ENCODE measurements around the gene AFAP1.

DNA sequence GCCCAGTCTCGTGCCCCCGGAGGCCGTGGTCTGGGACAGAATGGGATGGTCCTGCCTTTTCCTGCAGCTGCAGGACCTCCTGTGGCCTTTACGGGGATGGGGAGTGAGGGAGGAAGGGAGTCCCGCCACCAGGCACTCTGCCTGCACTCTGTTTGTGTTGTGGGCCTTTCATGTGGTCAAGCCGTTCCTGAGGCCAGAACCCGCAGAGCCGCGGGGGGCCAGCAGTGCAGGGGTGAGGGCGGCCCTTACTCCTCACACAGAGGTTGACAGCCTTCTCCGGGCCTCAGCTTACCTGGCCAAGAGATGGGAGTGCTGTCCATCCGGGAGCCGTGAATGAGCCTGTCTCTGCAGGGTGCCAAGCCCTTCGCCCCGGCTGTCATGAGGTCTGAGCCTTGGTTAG lies 230.7 kb downstream of the AFAP1 start:
- TF ChIP-seq, protein P1, sequence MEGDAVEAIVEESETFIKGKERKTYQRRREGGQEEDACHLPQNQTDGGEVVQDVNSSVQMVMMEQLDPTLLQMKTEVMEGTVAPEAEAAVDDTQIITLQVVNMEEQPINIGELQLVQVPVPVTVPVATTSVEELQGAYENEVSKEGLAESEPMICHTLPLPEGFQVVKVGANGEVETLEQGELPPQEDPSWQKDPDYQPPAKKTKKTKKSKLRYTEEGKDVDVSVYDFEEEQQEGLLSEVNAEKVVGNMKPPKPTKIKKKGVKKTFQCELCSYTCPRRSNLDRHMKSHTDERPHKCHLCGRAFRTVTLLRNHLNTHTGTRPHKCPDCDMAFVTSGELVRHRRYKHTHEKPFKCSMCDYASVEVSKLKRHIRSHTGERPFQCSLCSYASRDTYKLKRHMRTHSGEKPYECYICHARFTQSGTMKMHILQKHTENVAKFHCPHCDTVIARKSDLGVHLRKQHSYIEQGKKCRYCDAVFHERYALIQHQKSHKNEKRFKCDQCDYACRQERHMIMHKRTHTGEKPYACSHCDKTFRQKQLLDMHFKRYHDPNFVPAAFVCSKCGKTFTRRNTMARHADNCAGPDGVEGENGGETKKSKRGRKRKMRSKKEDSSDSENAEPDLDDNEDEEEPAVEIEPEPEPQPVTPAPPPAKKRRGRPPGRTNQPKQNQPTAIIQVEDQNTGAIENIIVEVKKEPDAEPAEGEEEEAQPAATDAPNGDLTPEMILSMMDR (conservative IDR thresholded peaks at IDR 0.05; ENCODE audit: low read length), result no peak
- TF ChIP-seq EZH2phosphoT487 (IDR thresholded peaks at IDR 0.05; ENCODE audit: borderline replicate concordance, low read depth, low read length), result no peak
